SK-N-MC (cell line): ENCODE data around the gene ISY1.

Experiments
- EZH2 ChIP-seq: fragments of 200-600 bp; sonication (generic); IDR thresholded peaks from one replicate; pipeline ENCODE4 v1.6.1; 2017; ENCODE audit warnings: antibody characterized with exemption
- POLR2AphosphoS5 ChIP-seq: IDR thresholded peaks from 2 replicates; pipeline ENCODE4 v1.6.1; 2012; ENCODE audit warnings: mild to moderate bottlenecking, low read depth, low read length, borderline replicate concordance

DNA sequence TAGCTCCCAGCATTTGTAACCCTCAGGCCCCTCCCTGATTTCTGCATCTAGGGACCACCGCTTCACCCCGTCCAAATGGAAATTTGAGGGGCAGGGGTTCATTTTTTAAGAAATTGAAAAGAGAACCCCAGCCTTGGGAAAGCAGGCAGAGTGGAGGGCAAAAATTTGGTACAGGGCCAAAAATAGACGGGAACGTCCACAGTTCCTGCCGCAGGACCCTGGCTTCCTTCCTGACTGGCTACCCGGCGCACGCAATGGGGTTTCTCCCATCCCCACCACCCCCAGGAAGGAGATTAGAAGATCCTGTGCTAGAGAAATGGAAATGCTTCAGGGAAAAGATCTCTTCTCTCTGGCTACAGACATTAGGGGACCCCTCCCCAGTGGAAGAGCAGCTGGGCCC lies 79.4 kb downstream of the ISY1 start:
- TF ChIP-seq EZH2 (no peak), POLR2AphosphoS5 (no peak)
